ENCODE data around the gene TMTC2. TPM values are rescaled to one million over a fixed set of nuclear protein-coding genes. Genes with fewer than 3 reads are reported as not detected.

The TMTC2 gene
- polyA plus RNA-seq, 1 experiment: 5.6 TPM

GRCh38 chr12:82904219-82904790, 217.6 kb downstream of the TMTC2 start:
- no peak for DNase-seq (ENCODE audit: low read depth)
- ChIA-PET CTCF (interaction anchor here (0.6 kb wide), 1 partner anchor 218 kb away, joined by 3 read pairs; the partner anchor contains the start of gene TMTC2), POLR2A (no interaction called here)
- Histone ChIP-seq H3K36me3 (ENCODE audit: control insufficient read depth, insufficient read depth, low read length) (no peaks in the 10 kb centered on the region), H3K27me3 (ENCODE audit: control insufficient read depth, insufficient read depth, low read length) (no peaks in the 10 kb centered on the region), H3K4me3 (ENCODE audit: low read depth, low read length) (no peak overlapping the region)
- TF ChIP-seq, protein P1, sequence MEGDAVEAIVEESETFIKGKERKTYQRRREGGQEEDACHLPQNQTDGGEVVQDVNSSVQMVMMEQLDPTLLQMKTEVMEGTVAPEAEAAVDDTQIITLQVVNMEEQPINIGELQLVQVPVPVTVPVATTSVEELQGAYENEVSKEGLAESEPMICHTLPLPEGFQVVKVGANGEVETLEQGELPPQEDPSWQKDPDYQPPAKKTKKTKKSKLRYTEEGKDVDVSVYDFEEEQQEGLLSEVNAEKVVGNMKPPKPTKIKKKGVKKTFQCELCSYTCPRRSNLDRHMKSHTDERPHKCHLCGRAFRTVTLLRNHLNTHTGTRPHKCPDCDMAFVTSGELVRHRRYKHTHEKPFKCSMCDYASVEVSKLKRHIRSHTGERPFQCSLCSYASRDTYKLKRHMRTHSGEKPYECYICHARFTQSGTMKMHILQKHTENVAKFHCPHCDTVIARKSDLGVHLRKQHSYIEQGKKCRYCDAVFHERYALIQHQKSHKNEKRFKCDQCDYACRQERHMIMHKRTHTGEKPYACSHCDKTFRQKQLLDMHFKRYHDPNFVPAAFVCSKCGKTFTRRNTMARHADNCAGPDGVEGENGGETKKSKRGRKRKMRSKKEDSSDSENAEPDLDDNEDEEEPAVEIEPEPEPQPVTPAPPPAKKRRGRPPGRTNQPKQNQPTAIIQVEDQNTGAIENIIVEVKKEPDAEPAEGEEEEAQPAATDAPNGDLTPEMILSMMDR (IDR thresholded peaks at IDR 0.05; ENCODE audit: insufficient read depth, low read depth, low read length): no peak

DNA sequence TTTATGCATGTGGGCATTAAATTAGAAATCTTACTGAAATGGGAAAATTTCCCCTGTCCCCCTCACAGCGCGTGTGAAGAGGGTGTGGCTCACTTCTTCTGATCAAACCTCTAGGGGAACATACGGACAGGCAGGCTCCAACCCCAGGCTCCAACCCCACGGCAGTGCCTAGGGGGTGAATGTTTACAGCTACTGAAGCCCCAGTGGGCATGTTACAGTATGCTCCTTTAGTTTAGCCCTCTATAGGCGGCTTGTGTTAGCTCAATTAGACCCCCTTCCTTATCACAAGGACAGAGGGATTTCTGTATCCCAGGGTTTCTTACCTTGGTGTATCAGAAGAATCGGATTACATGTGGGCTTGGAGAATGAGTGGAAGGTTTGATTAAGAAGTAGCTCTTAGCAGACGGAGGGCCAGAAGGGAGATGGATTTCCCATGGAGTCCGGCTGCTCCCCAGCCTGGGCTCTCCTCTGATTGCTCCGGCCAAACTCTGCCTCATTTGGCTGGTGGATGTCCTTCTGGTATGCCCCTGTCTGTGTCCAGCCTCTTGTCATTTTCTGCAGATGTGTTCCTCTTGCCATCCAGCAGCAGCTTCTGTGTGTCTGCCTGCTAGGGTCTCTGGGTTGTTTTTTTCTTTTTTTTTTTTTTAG, 223.7 kb downstream of the TMTC2 start:
- TF ChIP-seq, protein P1 (IDR thresholded peaks at IDR 0.05; ENCODE audit: insufficient read depth, low read depth, low read length): no peak
- ChIA-PET CTCF (interaction anchor here (1.0 to 1.3 kb wide), 2 partner anchors 13 to 40 kb away, joined by 3 to 4 read pairs; no protein-coding TSS in a partner anchor), POLR2A (no interaction called here)
- no peaks in the 10 kb centered on the region for H3K36me3 ChIP-seq (ENCODE audit: control insufficient read depth, insufficient read depth, low read length)
- DNase-seq (ENCODE audit: low read depth): no peak
- H3K27me3 ChIP-seq (ENCODE audit: control insufficient read depth, insufficient read depth, low read length): no peaks in the 10 kb centered on the region
- no peak overlapping the region for H3K4me3 ChIP-seq (ENCODE audit: low read depth, low read length)

DNA sequence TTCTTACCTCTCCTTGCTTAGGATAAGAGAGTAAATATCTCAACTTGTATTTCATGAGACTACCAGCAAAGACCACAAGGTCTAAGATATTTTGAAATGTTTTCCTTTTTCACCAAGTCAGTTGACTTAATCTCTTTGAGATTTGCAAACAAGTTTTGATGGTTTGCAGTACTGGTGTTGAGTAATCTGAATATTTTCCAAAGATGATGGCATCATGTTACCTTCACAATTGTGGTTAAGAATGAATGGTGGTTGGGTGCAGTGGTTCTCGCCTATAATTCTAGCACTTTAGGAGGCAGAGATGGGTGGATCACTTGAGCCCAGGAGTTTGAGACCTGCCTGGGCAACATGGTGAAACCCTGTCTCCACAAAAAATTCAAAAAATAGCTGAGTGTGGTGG, 225.7 kb downstream of the TMTC2 start:
- H3K36me3 ChIP-seq (ENCODE audit: control insufficient read depth, insufficient read depth, low read length): no peaks in the 10 kb centered on the region
- ChIA-PET POLR2A (no interaction called here), CTCF (no interaction called here)
- TF ChIP-seq, protein P1 (IDR thresholded peaks at IDR 0.05; ENCODE audit: insufficient read depth, low read depth, low read length): no peak
- no peak for DNase-seq (ENCODE audit: low read depth)
- H3K27me3 ChIP-seq (ENCODE audit: control insufficient read depth, insufficient read depth, low read length): no peaks in the 10 kb centered on the region
- H3K4me3 ChIP-seq (ENCODE audit: low read depth, low read length): no peak overlapping the region

- no peaks in the 10 kb centered on the region for H3K36me3 ChIP-seq (ENCODE audit: control insufficient read depth, insufficient read depth, low read length)
- H3K27me3 ChIP-seq (ENCODE audit: control insufficient read depth, insufficient read depth, low read length): no peaks in the 10 kb centered on the region
- DNase-seq (ENCODE audit: low read depth): no peak
- no peak overlapping the region for H3K4me3 ChIP-seq (ENCODE audit: low read depth, low read length)
- TF ChIP-seq, protein P1 (IDR thresholded peaks at IDR 0.05; ENCODE audit: insufficient read depth, low read depth, low read length): no peak
- CTCF ChIA-PET: interaction anchor here (1.0 kb wide), 1 partner anchor 42 kb away, joined by 3 read pairs; no protein-coding TSS in a partner anchor
- POLR2A ChIA-PET: no interaction called here
Measured at GRCh38 chr12:82919388-82920054, 232.8 kb downstream of the TMTC2 start.

GRCh38 chr12:82923935-82924334, 237.2 kb downstream of the TMTC2 start:
- POLR2A ChIA-PET: no interaction called here
- Histone ChIP-seq H3K4me3 (ENCODE audit: low read depth, low read length) (no peak overlapping the region), H3K27me3 (ENCODE audit: control insufficient read depth, insufficient read depth, low read length) (no peaks in the 10 kb centered on the region), H3K36me3 (ENCODE audit: control insufficient read depth, insufficient read depth, low read length) (no peaks in the 10 kb centered on the region)
- no peak for DNase-seq (ENCODE audit: low read depth)
- CTCF ChIA-PET: no interaction called here
- TF ChIP-seq, protein P1 (IDR thresholded peaks at IDR 0.05; ENCODE audit: insufficient read depth, low read depth, low read length): no peak

All from BJ (cell line).